Stimulated activated CD4-positive, alpha-beta T cell treated with anti-CD3 and anti-CD28 coated beads, Interleukin-4, amount 100 ng/mL, for 48 hours (primary cell): Measurements from ENCODE around the gene HCN1.

Source experiments
- DNase-seq, 2 donors: peaks; one replicate each; pipeline ENCODE4 v3.0.0-alpha.2; 2020; ENCODE audit warnings: low read depth in 2 of 2

The HCN1 gene

GRCh38 chr5:45288746-45289145 lies 407.4 kb downstream of the HCN1 start:
- no peak for DNase-seq

GRCh38 chr5:45284436-45284835 lies 411.7 kb downstream of the HCN1 start:
- DNase-seq: no peak

- no peak for DNase-seq
These were observed 415.1 kb downstream of the HCN1 start for GRCh38 chr5:45281081-45281480.

GRCh38 chr5:45279109-45279508 lies 417.1 kb downstream of the HCN1 start:
- no peak for DNase-seq

GRCh38 chr5:45277860-45278259 lies 418.3 kb downstream of the HCN1 start:
- DNase-seq: no peak

GRCh38 chr5:45274241-45274640 lies 421.9 kb downstream of the HCN1 start:
- DNase-seq: no peak

- DNase-seq: no peak
These were observed 424.6 kb downstream of the HCN1 start for GRCh38 chr5:45271626-45272025.

GRCh38 chr5:45264447-45264846 lies 431.7 kb downstream of the HCN1 start:
- DNase-seq: no peak

GRCh38 chr5:45262061-45262590 lies 434.1 kb downstream of the HCN1 start:
- no peak for DNase-seq

GRCh38 chr5:45261125-45261524 lies 435.1 kb downstream of the HCN1 start:
- DNase-seq: no peak

- DNase-seq: no peak
These were observed 435.9 kb downstream of the HCN1 start for GRCh38 chr5:45260292-45260691.

GRCh38 chr5:45252978-45253377 lies 443.2 kb downstream of the HCN1 start:
- no peak for DNase-seq

- DNase-seq: no peak
These were observed 443.6 kb downstream of the HCN1 start for GRCh38 chr5:45252541-45252940.

GRCh38 chr5:45225571-45226031 lies 470.6 kb downstream of the HCN1 start:
- DNase-seq: no peak

- no peak for DNase-seq
These were observed 490.7 kb downstream of the HCN1 start for GRCh38 chr5:45205403-45205961.
